ENCODE data around the gene RAB3D.

GRCh38 chr19:11384778-11385129 lies 45.3 kb upstream of the RAB3D start:
- TF ChIP-seq CTCF (IDR thresholded peaks at IDR 0.05) (no peak), POLR2A (IDR thresholded peaks at IDR 0.05) (no peak)

Data from right lobe of liver (tissue), 4 donors.